ENCODE data around the gene CACNG4. TPM values are rescaled to one million over a fixed set of nuclear protein-coding genes. Genes with fewer than 3 reads are reported as not detected.

The CACNG4 gene
- total and polyA plus RNA-seq, 9 of the 15 experiments (the other 6 are each of a cell fraction or from before 2014, with no cell fraction given), result 0.07 TPM; not detected in 8

DNA sequence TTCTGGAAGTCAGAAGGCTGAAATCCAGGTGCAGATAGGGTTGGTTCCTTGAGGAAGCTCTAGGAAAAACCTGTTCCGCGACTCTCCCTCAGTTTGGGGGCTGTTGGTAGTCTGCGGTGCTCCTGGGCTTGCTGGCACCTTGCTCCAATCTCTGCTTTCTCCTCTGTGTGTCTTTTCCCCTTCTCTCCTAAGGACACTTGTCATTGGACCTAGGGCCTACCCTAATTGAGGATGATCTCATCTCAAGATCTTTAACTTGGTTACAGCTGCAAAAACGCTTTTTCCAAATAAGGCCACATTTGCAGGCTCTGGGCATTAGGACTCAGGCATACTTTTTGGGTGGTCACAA, 12.9 kb upstream of the CACNG4 start:
- H3K27ac ChIP-seq (ENCODE audit: extremely low read depth, low read depth, low read length), result no peak overlapping the region
- in situ Hi-C loops (cut with MboI), result no loop called here
- no peak overlapping the region for H3K4me3 ChIP-seq
- ATAC-seq, result no peak
- H3K27me3 ChIP-seq (ENCODE audit: control insufficient read depth in 2 of 2, insufficient read depth in 2 of 2, low read length in 2 of 2), result peaks cover 29 to 86% of the 10 kb centered on the region in 2 experiments
- H3K9me3 ChIP-seq (replicated peaks; ENCODE audit: control insufficient read depth, insufficient read depth, low read depth, low read length), result no peaks in the 10 kb centered on the region
- BruUV-seq (replicated peaks), result no TSS peak
- H3K36me3 ChIP-seq (ENCODE audit: control insufficient read depth, insufficient read depth, low read length), result no peaks in the 10 kb centered on the region
- H3K4me2 ChIP-seq (ENCODE audit: insufficient read depth, low read length), result no peak overlapping the region
- 6% methylated on average over 4 of the region's 4 CpGs for WGBS (ENCODE audit: insufficient coverage, low coverage, missing lambda C conversion rate)
- H3K79me2 ChIP-seq (ENCODE audit: control insufficient read depth, insufficient read depth, low read length), result no peaks in the 10 kb centered on the region
- no peak for FAIRE-seq
- no peaks in the 10 kb centered on the region for H3K9me1 ChIP-seq (ENCODE audit: control insufficient read depth, insufficient read depth, low read length)
- H3K4me1 ChIP-seq (replicated peaks in 1 of 2; ENCODE audit: control insufficient read depth in 2 of 2, insufficient read depth in 2 of 2, low read length in 2 of 2), result no peaks in the 10 kb centered on the region
- ChIA-PET POLR2A (no interaction called here), CTCF (ENCODE audit: low intra/inter-chr PET ratio) (no interaction called here)
- H3K9ac ChIP-seq (ENCODE audit: insufficient read depth in 1 of 2, low read depth in 2 of 2, low read length in 2 of 2), result no peak overlapping the region
- H4K20me1 ChIP-seq (replicated peaks; ENCODE audit: control insufficient read depth, insufficient read depth, low read length), result no peaks in the 10 kb centered on the region; the same call in none of the 2 replicates
- H2AFZ ChIP-seq (ENCODE audit: low read depth, low read length), result no peak overlapping the region
- intact Hi-C loops (cut with micrococcal nuclease), result no loop called here
- DNase-seq (ENCODE audit: extremely low read depth in 1 of 4, low spot score in 3 of 4), result no peak
- TF ChIP-seq PHB (CRISPR knock-in tag; IDR thresholded peaks at IDR 0.05) (no peak), SIRT6 (IDR thresholded peaks at IDR 0.05; ENCODE audit: low read depth, low read length) (no peak), DACH1 (IDR thresholded peaks at IDR 0.05; ENCODE audit: partially characterized antibody) (no peak), VEZF1 (CRISPR knock-in tag; IDR thresholded peaks at IDR 0.05) (no peak), ZNF143 (CRISPR knock-in tag; IDR thresholded peaks at IDR 0.05) (no peak), TARDBP (IDR thresholded peaks at IDR 0.05) (no peak), NCOA2 (IDR thresholded peaks at IDR 0.05; ENCODE audit: partially characterized antibody in 2 of 2) (no peak)
- TF ChIP-seq, protein P1, sequence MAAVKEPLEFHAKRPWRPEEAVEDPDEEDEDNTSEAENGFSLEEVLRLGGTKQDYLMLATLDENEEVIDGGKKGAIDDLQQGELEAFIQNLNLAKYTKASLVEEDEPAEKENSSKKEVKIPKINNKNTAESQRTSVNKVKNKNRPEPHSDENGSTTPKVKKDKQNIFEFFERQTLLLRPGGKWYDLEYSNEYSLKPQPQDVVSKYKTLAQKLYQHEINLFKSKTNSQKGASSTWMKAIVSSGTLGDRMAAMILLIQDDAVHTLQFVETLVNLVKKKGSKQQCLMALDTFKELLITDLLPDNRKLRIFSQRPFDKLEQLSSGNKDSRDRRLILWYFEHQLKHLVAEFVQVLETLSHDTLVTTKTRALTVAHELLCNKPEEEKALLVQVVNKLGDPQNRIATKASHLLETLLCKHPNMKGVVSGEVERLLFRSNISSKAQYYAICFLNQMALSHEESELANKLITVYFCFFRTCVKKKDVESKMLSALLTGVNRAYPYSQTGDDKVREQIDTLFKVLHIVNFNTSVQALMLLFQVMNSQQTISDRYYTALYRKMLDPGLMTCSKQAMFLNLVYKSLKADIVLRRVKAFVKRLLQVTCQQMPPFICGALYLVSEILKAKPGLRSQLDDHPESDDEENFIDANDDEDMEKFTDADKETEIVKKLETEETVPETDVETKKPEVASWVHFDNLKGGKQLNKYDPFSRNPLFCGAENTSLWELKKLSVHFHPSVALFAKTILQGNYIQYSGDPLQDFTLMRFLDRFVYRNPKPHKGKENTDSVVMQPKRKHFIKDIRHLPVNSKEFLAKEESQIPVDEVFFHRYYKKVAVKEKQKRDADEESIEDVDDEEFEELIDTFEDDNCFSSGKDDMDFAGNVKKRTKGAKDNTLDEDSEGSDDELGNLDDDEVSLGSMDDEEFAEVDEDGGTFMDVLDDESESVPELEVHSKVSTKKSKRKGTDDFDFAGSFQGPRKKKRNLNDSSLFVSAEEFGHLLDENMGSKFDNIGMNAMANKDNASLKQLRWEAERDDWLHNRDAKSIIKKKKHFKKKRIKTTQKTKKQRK (IDR thresholded peaks at IDR 0.05; ENCODE audit: borderline replicate concordance, low read depth, low read length), result no peak
- TF ChIP-seq, protein P2, sequence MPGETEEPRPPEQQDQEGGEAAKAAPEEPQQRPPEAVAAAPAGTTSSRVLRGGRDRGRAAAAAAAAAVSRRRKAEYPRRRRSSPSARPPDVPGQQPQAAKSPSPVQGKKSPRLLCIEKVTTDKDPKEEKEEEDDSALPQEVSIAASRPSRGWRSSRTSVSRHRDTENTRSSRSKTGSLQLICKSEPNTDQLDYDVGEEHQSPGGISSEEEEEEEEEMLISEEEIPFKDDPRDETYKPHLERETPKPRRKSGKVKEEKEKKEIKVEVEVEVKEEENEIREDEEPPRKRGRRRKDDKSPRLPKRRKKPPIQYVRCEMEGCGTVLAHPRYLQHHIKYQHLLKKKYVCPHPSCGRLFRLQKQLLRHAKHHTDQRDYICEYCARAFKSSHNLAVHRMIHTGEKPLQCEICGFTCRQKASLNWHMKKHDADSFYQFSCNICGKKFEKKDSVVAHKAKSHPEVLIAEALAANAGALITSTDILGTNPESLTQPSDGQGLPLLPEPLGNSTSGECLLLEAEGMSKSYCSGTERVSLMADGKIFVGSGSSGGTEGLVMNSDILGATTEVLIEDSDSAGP (CRISPR knock-in tag; IDR thresholded peaks at IDR 0.05), result no peak

All from K562 (cell line).